HepG2 (cell line): ENCODE results near the gene HTD2. TPM values are rescaled to one million over a fixed set of nuclear protein-coding genes. Genes with fewer than 3 reads are reported as not detected.

Source experiments
- ATAC-seq: fragments of 200-7000 bp; cut with Tn5 transposase; 3 replicates; pipeline ENCODE4 v1.9.1; 2020; ENCODE audit warnings: mild to moderate bottlenecking, moderate library complexity
- BruUV-seq: library from RNA; stranded (reverse); fragments of 400-500 nt; replicated peaks from 2 replicates; lab custom pipeline; 2021; lab: Mats Ljungman, UMichigan
- CTCF ChIA-PET: fragments of 300-600 bp; formaldehyde crosslinking; extraction: SDS; loops from one replicate; lab custom pipeline; 2021; ENCODE audit warnings: low total read pairs, inconsistent platforms, low intra/inter-chr PET ratio; lab: Yijun Ruan, JAX
- POLR2A ChIA-PET: fragments of 350-600 bp; sonication (Branson Sonifier 250); formaldehyde crosslinking; loops from one replicate; lab custom pipeline; 2020; ENCODE audit warnings: antibody characterized with exemption, inconsistent platforms; lab: Yijun Ruan, JAX
- DNase-seq: peaks from one replicate; pipeline ENCODE4 v3.0.0-alpha.2; 2015; ENCODE audit warnings: low spot score
- FAIRE-seq: peaks from 3 replicates; lab custom pipeline; 2011; peaks lifted over from hg19 to GRCh38; lab: Jason Lieb, UNC
- H2AFZ ChIP-seq: one replicate; pipeline ENCODE4 v1.6.1; 2011; ENCODE audit warnings: low read length, inconsistent platforms
- H3K27ac ChIP-seq: fragments of 300-600 bp; 3 replicates; pipeline ENCODE4 v1.8.0; 2011; ENCODE audit warnings: mixed run types, mild to moderate bottlenecking, mixed read lengths, low read length, inconsistent platforms; ENCODE audit not compliant: insufficient read depth; ENCODE audit errors: extremely low read length
- H3K27me3 ChIP-seq, 2 experiments: fragments of 200-600 bp in 1 of 2; 2 replicates in 1 of 2; 3 replicates in 1 of 2; pipeline versions ENCODE4 v1.6.0 to v1.8.0; 2011; ENCODE audit warnings: low read length in 2 of 2, mild to moderate bottlenecking in 2 of 2, moderate library complexity in 2 of 2, inconsistent platforms in 1 of 2; ENCODE audit not compliant: insufficient read depth in 2 of 2, control insufficient read depth in 1 of 2
- H3K36me3 ChIP-seq, 2 experiments: fragments of 200-600 bp in 1 of 2; replicated peaks in 1 of 2; 2 replicates in 1 of 2; 3 replicates in 1 of 2; pipeline versions ENCODE4 v1.5.1 to v1.8.0; 2011; ENCODE audit warnings: low read length in 2 of 2, inconsistent platforms in 1 of 2; ENCODE audit not compliant: insufficient read depth in 2 of 2, control insufficient read depth in 1 of 2
- H3K4me1 ChIP-seq: 2 replicates; pipeline ENCODE4 v1.5.1; 2012; ENCODE audit warnings: low read length, inconsistent platforms; ENCODE audit not compliant: insufficient read depth
- H3K4me2 ChIP-seq: 2 replicates; pipeline ENCODE4 v1.6.0; 2011; ENCODE audit warnings: low read depth, low read length, inconsistent platforms
- H3K4me3 ChIP-seq, 3 experiments: fragments of 200-600 bp in 1 of 3; sonication (generic), shearing (Covaris generic) in 1 of 3; replicated peaks in 1 of 3; 2 replicates each; pipeline ENCODE4 v1.5.1; 2011 to 2016; ENCODE audit warnings: low read length in 3 of 3, inconsistent platforms in 2 of 3, low read depth in 2 of 3, mild to moderate bottlenecking in 2 of 3, control low read depth in 1 of 3, mixed read lengths in 1 of 3; ENCODE audit not compliant: insufficient read depth in 1 of 3
- H3K79me2 ChIP-seq: one replicate; pipeline ENCODE4 v1.6.1; 2011; ENCODE audit warnings: low read length, inconsistent platforms; ENCODE audit not compliant: insufficient read depth
- H3K9ac ChIP-seq: 2 replicates; pipeline ENCODE4 v1.6.0; 2011; ENCODE audit warnings: mild to moderate bottlenecking, low read depth, low read length, inconsistent platforms; ENCODE audit not compliant: insufficient read depth
- H3K9me3 ChIP-seq: 2 replicates; pipeline ENCODE4 v1.5.1; 2012; ENCODE audit warnings: mild to moderate bottlenecking, low read length
- H4K20me1 ChIP-seq: 2 replicates; pipeline ENCODE4 v1.6.0; 2011; ENCODE audit warnings: inconsistent platforms, mild to moderate bottlenecking, low read length, moderate library complexity; ENCODE audit not compliant: insufficient read depth
- DBP ChIP-seq: sonication (generic); formaldehyde crosslinking; IDR thresholded peaks from 2 replicates; pipeline ENCODE4 v1.4.0; 2020; ENCODE audit warnings: missing genetic modification reagents; ENCODE audit errors: not compliant biosample characterization
- EHMT2 ChIP-seq: fragments of 200-600 bp; sonication (generic); IDR thresholded peaks from 2 replicates; pipeline ENCODE4 v1.7.0; 2017; ENCODE audit warnings: antibody characterized with exemption, low read depth, low read length, borderline replicate concordance
- HDAC2 ChIP-seq: sonication (generic); formaldehyde crosslinking; IDR thresholded peaks from 2 replicates; pipeline ENCODE4 v1.4.0; 2020; ENCODE audit warnings: missing genetic modification reagents
- IRX3 ChIP-seq: sonication (generic); formaldehyde crosslinking; IDR thresholded peaks from 2 replicates; pipeline ENCODE4 v1.8.1; 2023; ENCODE audit warnings: mild to moderate bottlenecking, low read depth, missing genetic modification reagents, borderline replicate concordance
- KDM2A ChIP-seq: sonication (generic); formaldehyde crosslinking; IDR thresholded peaks from 2 replicates; pipeline ENCODE4 v1.4.0; 2020; ENCODE audit warnings: low read depth, missing genetic modification reagents, borderline replicate concordance
- MTA1 ChIP-seq: sonication (generic); formaldehyde crosslinking; IDR thresholded peaks from 2 replicates; pipeline ENCODE4 v1.4.0; 2020; ENCODE audit warnings: missing genetic modification reagents, mild to moderate bottlenecking, borderline replicate concordance
- NCOA2 ChIP-seq: sonication (generic); formaldehyde crosslinking; IDR thresholded peaks from 2 replicates; pipeline ENCODE4 v1.8.0; 2022; ENCODE audit warnings: inconsistent platforms
- PCBP2 ChIP-seq: fragments of 200-400 bp; formaldehyde crosslinking; optimal IDR thresholded peaks from 2 replicates; pipeline ENCODE3; 2018; ENCODE audit warnings: low read length, low read depth; ENCODE audit not compliant: poor library complexity, severe bottlenecking
- RELA ChIP-seq: sonication (generic); formaldehyde crosslinking; IDR thresholded peaks from 2 replicates; pipeline ENCODE4 v1.4.0; 2020; ENCODE audit warnings: missing genetic modification reagents
- RXRA ChIP-seq: sonication (generic); formaldehyde crosslinking; IDR thresholded peaks from 2 replicates; pipeline ENCODE4 v1.5.1; 2020; ENCODE audit warnings: missing genetic modification reagents
- TARDBP ChIP-seq: sonication (generic); formaldehyde crosslinking; IDR thresholded peaks from 2 replicates; pipeline ENCODE4 v1.8.0; 2022; ENCODE audit warnings: mild to moderate bottlenecking, missing genetic modification reagents
- U2AF2 ChIP-seq: fragments of 200-400 bp; formaldehyde crosslinking; IDR thresholded peaks from 2 replicates; pipeline ENCODE4 v1.6.1; 2017; ENCODE audit warnings: low read depth, mild to moderate bottlenecking, low read length
- ZBTB26 ChIP-seq: IDR thresholded peaks from 2 replicates; pipeline ENCODE4 v1.6.1; 2016; ENCODE audit warnings: missing compliant biosample characterization, missing genetic modification reagents, borderline replicate concordance
- ZIK1 ChIP-seq: sonication (generic); formaldehyde crosslinking; IDR thresholded peaks from 2 replicates; pipeline ENCODE4 v1.5.0; 2020; ENCODE audit warnings: mild to moderate bottlenecking, low read depth, missing genetic modification reagents, borderline replicate concordance
- ZNF256 ChIP-seq: sonication (generic); formaldehyde crosslinking; conservative IDR thresholded peaks from 2 replicates; pipeline ENCODE4 v1.4.0; 2020; ENCODE audit warnings: missing genetic modification reagents
- ZNF775 ChIP-seq: sonication (generic); formaldehyde crosslinking; IDR thresholded peaks from 2 replicates; pipeline ENCODE4 v1.4.0; 2020; ENCODE audit warnings: missing genetic modification reagents, mild to moderate bottlenecking, moderate library complexity, borderline replicate concordance
- WGBS: methylation state at CpG from one replicate; pipeline ENCODE4 v1.1.6; 2017; ENCODE audit warnings: low lambda C conversion rate; 5-methylcytosine and 5-hydroxymethylcytosine counted together
- in situ Hi-C: cut with HindIII; loops from 2 replicates; pipeline ENCODE4 v1.10.0; 2017; ENCODE audit warnings: low pct_unique_long_range_greater_than_20kb; ENCODE audit not compliant: extremely low pct_ligation_motif_present
- intact Hi-C: fragments of 100-400 bp; cut with micrococcal nuclease; formaldehyde crosslinking; loops from one replicate; pipeline ENCODE4 v1.10.0; 2022; ENCODE audit not compliant: unreplicated experiment
- polyA plus RNA-seq, 8 experiments: library from polyadenylated mRNA; depleted of rRNA in 3 of 8; stranded (reverse) in 7 of 8; unstranded in 1 of 8; fragments of >200 nt; fragmentation: Illumina TruSeq in 4 of 8; extraction: Trizol in 4 of 8; gene quantifications; 2 replicates each; pipeline versions ENCODE4 v1.2.1 to v1.2.3, GENCODE V29; 2011 to 2016; ENCODE audit warnings: low read depth in 4 of 8, missing spikeins in 1 of 8, mixed read lengths in 1 of 8; ENCODE audit not compliant: insufficient read depth in 1 of 8
- total RNA-seq, 5 experiments: library from RNA; depleted of rRNA; stranded (reverse); fragments of >200 nt; fragmentation: Illumina TruSeq; extraction: Trizol; gene quantifications; 2 replicates each; pipeline ENCODE4 v1.2.3, GENCODE V29; 2016; ENCODE audit warnings: low read depth in 1 of 5

Gene HTD2
- total and polyA plus RNA-seq, 2 of the 13 experiments (the other 11 are each of a cell fraction or from before 2014, with no cell fraction given) = 8.6 to 13.7 TPM

GRCh38 chr3:58274027-58274614 lies 32.2 kb upstream of the HTD2 start:
- H3K4me1 ChIP-seq = 0 out of 2 replicates have a peak, but pooled peaks cover 6% of the 10 kb centered on the region
- H3K27ac ChIP-seq = no peak overlapping the region
- no peaks in the 10 kb centered on the region for H4K20me1 ChIP-seq
- ATAC-seq (no peak), DNase-seq (no peak), FAIRE-seq (no peak)
- in situ Hi-C loops = no loop called here
- 96% methylated on average over 3 of the region's 3 CpGs for WGBS
- no peaks in the 10 kb centered on the region for H3K27me3 ChIP-seq
- no TSS peak for BruUV-seq
- POLR2A ChIA-PET = no interaction called here
- H3K4me2 ChIP-seq = no peak overlapping the region
- H3K79me2 ChIP-seq = no peaks in the 10 kb centered on the region
- intact Hi-C loops = no loop called here
- peaks cover 4 to 11% of the 10 kb centered on the region in 2 experiments; a peak in 4 of 5 replicates for H3K36me3 ChIP-seq
- H3K4me3 ChIP-seq = no peak overlapping the region
- no peak overlapping the region for H3K9ac ChIP-seq
- no peak for TF ChIP-seq HDAC2 (CRISPR knock-in tag)
- TF ChIP-seq RXRA (CRISPR knock-in tag) = no peak
- no peak for TF ChIP-seq NCOA2 (CRISPR knock-in tag)
- TF ChIP-seq RELA (CRISPR knock-in tag) = no peak
- no peak for TF ChIP-seq ZBTB26 (CRISPR knock-in tag)
- no peak for TF ChIP-seq EHMT2
- no peak for TF ChIP-seq ZIK1 (CRISPR knock-in tag)
- TF ChIP-seq DBP = no peak
- no peak for TF ChIP-seq IRX3 (CRISPR knock-in tag)
- no peak for TF ChIP-seq TARDBP (CRISPR knock-in tag)
- no peak for TF ChIP-seq KDM2A (CRISPR knock-in tag)
- no peak for TF ChIP-seq ZNF775 (CRISPR knock-in tag)
- TF ChIP-seq ZNF256 (CRISPR knock-in tag) = no peak
- TF ChIP-seq MTA1 = no peak
- no peak for TF ChIP-seq U2AF2
- TF ChIP-seq PCBP2 = no peak
- no peak overlapping the region for H2AFZ ChIP-seq
- no peaks in the 10 kb centered on the region for H3K9me3 ChIP-seq
- CTCF ChIA-PET = no interaction called here
